Choroid plexus epithelial cell (primary cell): ENCODE data around the gene NANP.
"Not testable (repeated sequence)": the region's sequence is repeated elsewhere in the genome, so short reads cannot be mapped to it uniquely, and the experiment has no call there.

ENCODE experiments used
- DNase-seq: peaks from one replicate; pipeline ENCODE4 v3.0.0-alpha.2; 2010; ENCODE audit warnings: low read depth
- H3K4me3 ChIP-seq: 2 replicates; pipeline ENCODE4 v1.5.1; 2011; ENCODE audit warnings: low read depth, mild to moderate bottlenecking, control low read depth, low read length, moderate library complexity
- CTCF ChIP-seq: conservative IDR thresholded peaks from 2 replicates; pipeline ENCODE4 v1.5.1; 2011; ENCODE audit warnings: low read depth, mild to moderate bottlenecking, control low read depth, inconsistent platforms, low read length, moderate library complexity

The NANP gene

GRCh38 chr20:25623736-25624499, at the start of gene NANP:
NANP (minus strand) TSS chr20:25624014; CDS start chr20:25623948, 66 bp downstream.
- peak; percentile 99 for DNase-seq
- peak within 1 kb of the TSS; percentile 91 for H3K4me3 ChIP-seq
- TF ChIP-seq CTCF = peak; percentile 25

- no peak overlapping the region for H3K4me3 ChIP-seq
- TF ChIP-seq CTCF = no peak
- no peak for DNase-seq
Measured at GRCh38 chr20:25672659-25673235, 48.9 kb upstream of the NANP start.

- peak; percentile 84 for DNase-seq
- TF ChIP-seq CTCF = peak; percentile 51
- H3K4me3 ChIP-seq = no peak overlapping the region
Measured at GRCh38 chr20:25669826-25670422, 46.1 kb upstream of the NANP start.

GRCh38 chr20:25668446-25668845, 44.6 kb upstream of the NANP start:
- no peak overlapping the region for H3K4me3 ChIP-seq
- no peak for TF ChIP-seq CTCF
- DNase-seq = no peak

GRCh38 chr20:25659999-25660398, 36.2 kb upstream of the NANP start:
- no peak for DNase-seq
- no peak for TF ChIP-seq CTCF
- H3K4me3 ChIP-seq = no peak overlapping the region

GRCh38 chr20:25654487-25654886, 30.7 kb upstream of the NANP start:
- no peak for TF ChIP-seq CTCF
- no peak for DNase-seq

GRCh38 chr20:25652866-25653265, 29.1 kb upstream of the NANP start:
- H3K4me3 ChIP-seq, DNase-seq: not testable (repeated sequence)

More at GRCh38 chr20:25654487-25654886, 30.7 kb upstream of the NANP start:
- H3K4me3 ChIP-seq = no peak overlapping the region
